Skin of body (tissue), 2 donors: ENCODE results near the gene PARP12. TPM values are rescaled to one million over a fixed set of nuclear protein-coding genes. Genes with fewer than 3 reads are reported as not detected.

ENCODE experiments used
- DNase-seq: peaks from one replicate; lab custom pipeline; 2025; lab: John Stamatoyannopoulos, UW
- total RNA-seq: library from RNA; depleted of rRNA; stranded (reverse); fragments of >200 nt; gene quantifications from one replicate; pipeline ENCODE4 v1.2.3, GENCODE V29; 2014

PARP12 gene
- total RNA-seq, 1 donor from 2014 or later: 20.7 TPM

DNA sequence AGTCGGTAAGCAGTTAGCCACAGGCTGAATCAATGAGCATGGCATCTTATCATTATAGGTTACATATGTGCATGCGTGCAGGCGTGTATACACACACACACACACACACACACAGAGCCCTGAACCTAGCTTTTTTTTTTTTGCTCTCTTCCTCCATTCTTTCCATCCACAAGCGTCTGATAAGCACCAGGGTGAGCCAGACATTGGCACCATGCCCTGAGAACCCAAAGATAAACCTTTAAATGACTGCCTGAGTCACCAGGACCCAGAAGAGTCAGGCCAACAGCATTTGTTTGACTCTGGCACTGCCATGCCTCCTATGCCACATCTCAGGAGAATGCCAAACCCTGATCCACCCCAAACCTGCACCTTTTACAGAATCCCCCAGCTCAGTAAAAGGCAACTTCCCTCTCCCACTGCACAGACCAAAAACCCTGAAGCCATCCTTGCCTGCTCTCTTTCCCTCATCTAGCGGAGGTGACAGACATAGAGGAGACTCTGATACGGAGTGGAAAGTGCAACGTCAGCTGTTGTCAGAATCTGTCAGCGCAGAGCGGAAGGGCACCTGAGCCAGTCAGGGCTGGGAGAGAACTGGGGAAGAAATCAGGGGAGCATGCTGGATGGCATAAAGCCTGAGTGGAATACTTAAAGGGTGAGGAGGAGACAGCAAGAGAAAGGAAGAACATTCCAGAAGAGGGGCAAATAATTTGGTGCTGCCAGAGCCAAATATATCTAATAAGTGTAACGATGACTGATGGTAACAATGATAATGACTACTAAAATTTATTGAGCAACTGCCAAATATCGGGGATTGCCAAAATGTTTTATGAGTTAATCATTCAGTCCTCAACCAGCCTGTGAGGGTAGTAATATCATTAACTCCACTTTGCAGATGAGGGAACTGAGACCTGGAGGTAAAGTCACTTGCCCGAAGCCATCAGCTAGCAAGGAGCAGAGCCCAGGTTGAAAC, 3.2 kb downstream of the PARP12 start:
- no peak for DNase-seq

DNA sequence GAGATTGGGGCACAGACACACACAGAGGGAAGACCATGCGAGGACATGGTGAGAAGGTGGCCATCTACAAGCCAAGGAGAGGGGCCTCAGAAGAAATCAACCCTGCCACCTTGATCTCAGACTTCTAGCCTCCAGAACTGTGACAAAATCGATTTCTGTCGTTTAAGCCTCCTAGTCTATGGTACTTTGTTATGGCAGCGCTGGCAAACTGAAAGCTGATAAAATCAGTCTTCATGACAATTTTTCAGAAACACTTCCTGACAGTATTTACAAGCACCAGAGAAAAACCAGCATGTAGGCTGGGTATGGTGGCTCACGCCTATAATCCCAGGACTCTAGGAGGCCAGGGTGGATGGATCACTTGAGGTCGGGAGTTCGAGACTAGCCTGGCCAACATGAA, 4.2 kb downstream of the PARP12 start:
- no peak for DNase-seq

DNA sequence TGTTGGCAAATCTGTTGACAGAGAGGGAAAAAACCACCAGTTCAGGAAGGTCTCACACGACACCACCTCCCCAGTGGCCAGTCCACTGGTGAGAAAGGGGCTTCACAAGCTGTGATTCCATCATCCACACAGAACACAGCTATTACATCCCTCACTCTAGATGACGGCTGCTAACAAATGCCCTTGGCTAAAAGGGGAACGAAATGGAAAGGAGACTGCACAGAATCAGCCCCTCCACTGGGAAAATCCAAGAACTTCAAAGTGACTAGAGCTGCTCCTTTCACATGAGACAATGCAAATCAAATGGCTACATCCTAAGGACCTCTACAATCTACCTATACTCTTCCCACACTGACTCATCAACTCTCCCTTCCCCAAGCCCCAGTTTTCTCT, 5.6 kb downstream of the PARP12 start:
- no peak for DNase-seq

DNA sequence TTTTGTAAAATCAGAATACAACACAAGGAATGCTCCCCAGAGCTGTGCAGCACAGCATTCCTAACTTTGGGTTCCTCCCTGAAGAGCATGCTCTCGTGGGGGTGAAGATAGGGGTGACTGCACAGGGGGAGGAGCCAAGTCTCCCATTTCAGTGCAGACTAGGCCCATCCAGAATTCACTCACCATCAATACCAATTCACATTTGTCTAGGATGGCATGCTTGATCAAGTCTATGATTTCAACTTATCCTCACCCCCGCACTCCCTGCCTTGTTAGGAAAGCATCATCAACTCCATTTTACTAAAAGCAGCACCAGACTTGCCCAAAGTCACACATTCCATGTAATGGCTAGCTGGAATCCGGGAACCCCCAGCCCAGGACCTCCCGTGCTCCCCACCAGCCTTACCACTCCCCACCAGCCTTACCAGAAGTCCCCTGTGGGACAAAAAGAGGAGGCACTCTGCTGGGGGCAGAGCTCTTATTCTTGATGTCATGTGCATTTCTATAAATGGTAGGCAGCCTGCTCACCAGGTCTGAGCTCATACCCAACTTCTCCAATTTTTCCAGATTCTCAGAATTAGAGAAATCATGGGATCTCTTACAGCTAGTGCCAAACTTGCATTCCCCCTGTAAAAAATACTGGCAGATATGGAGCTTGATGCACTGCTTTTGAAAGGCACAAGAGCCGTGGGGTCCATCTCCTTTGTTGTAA, 6.2 kb downstream of the PARP12 start:
- DNase-seq: no peak

DNA sequence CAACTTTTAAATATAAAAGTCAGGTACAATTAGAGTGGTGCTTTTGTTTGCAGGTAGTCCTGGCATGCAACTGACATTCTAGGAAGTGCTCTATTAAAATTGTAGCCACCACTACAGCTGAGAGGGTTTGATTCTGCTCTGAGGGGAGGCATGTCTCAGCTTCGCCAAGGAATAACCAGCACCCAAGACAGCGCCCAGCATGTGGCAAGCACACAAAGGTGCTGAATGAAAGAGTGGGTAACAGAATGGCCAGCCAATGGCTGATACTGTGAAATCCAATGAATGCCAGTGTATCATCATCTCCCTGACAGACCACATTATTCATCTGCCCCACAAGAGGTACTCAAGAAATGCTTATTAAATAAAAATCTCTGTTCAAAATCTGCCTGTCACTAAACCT, 6.9 kb downstream of the PARP12 start:
- DNase-seq: no peak

DNA sequence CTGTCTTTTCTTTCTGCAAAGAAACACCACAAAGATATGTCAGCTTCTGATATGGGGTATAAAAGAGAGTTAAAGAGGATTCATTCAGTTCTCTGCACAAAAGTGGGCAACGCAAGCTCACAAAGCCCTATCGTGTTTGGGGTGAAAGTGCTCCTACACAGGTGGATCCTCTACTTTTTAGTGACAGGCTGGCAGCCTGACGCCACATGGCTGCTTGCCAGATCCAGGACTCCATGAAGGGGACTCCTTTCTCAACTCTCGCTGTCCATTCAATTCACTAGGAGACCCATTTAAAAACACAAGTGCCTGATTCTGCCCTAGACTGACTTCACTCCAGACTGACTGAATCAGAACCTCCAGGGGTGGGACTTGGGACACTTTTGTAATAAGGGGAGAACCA, 8.0 kb downstream of the PARP12 start:
- DNase-seq: no peak

DNA sequence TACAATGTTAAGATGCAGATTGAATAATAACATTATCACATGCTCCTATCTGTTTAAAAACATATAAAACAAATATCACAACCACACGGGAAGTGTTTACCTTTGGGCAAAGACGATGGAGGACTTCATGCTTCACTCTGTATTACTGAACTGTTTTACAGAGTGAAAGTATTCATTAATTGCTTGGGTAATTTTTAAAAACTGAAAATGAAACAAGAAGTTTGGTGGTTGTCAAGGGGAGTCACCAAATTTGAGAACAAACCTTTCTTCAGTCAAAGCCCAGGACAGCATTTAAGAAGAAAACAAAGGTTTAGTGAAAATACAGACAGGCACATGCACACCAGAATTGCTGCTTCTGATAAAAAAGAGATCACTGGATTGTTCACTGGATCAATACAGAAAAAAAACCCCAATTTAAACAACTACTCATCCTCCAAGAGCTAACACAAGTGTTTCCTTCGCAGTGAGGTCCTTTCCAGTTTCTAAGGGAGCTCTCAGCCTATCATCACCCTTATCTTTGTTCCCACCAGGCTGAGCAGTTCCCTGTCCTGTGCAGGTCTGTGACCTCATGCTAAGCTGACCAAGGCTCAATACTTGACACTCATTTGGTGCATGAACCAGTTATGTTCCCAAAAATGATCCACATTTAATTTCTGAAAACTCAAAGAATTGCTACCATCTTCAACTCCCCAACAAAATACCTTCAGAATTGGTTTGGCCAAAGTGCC, 8.8 kb downstream of the PARP12 start:
- no peak for DNase-seq

DNA sequence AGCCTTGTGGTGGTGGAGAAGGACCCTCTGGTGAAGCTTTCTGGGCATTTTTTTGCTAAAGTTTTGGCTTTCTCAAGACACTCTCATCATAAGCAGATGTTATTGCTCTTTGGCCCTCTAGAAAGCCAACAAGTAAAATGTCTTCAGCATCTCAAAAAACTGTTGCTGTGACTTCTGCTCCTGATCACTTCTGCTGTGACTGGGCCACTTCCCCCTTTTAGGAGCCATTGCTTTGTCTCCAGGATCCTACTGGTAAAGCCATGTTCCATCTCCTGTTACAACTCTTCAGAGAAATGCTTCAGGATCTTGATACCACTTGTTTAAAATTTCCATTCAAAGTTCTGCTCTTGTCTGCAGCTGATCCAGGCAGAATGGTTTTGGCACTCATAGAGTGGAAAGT, 10.9 kb downstream of the PARP12 start:
- DNase-seq: no peak

DNA sequence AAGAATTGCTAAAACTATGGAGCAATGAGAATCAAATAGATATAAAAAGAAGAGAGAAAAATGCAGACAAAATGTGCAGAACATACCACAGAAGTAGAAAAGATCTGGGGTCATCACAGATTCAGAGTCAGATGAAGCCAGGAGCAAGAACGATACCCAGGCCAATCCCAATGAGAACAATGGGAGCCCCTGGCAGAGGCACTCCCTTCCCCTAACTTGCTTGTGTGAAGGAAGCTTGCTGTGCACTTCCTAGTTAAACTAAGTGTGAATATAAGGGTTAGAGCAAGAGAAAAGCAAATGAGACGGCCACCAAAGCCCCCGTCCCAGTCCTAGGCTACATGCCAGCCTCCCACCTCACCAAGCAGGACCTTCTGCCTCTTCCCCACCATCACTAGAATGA, 12.7 kb downstream of the PARP12 start:
- no peak for DNase-seq

DNA sequence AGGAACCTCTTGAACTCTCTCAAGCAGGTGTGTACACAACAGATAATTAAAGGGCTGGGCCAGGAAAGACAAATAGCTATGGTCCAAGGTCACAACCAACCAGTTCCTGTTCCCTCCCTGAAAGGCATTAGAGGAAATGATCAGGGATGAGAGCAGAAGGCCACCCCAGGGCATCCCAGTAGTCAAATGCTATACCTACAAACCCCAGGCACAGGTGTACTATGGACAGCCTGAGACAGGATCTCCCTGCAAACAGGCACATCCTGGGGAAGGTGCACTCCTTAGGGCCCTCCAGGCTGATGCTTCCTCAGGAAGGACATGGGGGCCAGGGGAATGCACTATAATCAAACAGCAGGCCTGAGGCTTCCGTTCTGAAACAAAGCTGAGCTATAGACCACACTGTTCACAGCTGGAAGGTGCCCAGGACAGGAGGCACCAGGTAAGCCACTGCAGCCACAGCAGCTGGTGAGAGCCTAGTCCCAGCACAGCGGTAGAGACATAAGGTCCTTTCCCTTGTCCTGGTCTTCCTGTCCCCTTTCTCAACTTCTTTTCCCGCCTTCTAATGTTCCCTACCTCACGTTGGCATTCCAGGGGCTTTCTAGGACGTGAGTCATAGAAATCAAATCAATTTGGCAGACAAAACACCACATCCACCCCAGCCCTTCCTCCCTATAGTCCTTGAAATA, 13.3 kb downstream of the PARP12 start:
- DNase-seq: no peak

DNA sequence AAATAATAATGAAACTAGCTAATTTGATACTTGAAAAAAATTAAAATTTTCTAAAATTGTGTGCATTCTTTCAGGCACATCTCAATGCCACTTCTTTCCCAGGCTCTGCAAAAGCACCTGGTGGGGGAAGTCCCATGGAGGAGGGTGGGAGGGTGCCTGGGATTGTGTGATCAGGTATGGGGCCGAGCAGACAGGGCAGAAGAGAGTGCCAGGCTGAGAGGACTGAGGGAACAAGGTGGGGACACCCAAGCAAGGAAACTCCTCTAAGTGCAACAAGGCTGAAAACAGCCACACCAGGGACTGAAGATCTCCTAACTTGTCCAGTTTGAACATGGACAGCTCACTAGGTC, 13.8 kb downstream of the PARP12 start:
- DNase-seq: no peak

DNA sequence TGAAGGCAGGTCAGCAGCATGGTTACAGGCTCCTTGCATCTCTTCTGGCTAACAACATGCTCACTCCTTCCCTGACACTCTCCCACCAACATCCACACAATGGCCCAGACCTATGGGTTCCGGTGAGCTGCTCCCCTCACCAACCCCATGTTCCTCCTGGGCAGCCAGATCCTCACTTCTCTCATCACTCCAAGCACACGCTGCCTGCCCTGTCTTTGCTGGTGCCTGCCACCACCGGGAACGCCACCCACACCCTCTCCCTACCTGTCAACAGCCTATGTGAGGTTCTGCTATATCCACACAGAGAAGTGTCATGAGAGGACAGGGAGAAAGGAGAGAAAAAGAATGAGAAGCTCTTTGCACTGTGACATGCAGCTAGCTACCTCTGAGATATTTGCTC, 14.6 kb downstream of the PARP12 start:
- no peak for DNase-seq

DNA sequence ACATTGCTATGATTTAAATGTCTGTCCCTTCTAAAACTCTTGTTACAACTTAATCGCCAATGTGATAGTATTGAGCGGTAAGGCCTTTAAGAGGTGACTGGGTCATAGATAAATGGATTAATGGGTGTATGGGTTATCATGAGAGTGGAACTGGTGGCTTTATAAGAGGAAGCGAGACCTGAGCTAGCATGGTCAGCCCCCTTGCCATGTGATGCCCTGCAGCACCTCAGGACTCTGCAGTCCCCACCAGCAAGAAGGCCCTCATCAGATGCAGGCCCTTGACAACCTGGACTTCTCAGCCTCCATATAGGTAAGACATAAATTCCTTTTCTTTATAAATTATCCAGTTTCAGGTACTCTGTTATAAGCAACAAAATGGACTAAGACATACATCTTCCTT, 15.6 kb downstream of the PARP12 start:
- no peak for DNase-seq

DNA sequence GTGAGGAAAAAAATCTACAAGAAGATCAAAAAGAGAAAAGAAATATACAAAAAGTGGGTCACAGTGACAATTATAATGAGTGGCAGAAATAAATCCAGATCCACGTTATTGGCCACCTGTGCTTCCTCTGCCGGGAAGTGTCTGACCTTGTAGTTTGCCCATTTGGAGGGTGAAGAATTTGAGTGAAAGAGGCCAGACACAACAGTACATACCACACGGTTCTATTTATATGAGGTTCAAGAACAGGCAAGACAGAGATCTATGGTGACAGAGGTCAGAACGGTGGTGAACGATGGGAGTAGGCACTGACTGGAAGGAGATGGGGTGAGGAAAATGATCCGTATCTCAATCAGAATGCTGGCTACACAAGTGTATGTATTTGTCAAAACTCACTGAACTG, 17.1 kb downstream of the PARP12 start:
- DNase-seq: no peak

DNA sequence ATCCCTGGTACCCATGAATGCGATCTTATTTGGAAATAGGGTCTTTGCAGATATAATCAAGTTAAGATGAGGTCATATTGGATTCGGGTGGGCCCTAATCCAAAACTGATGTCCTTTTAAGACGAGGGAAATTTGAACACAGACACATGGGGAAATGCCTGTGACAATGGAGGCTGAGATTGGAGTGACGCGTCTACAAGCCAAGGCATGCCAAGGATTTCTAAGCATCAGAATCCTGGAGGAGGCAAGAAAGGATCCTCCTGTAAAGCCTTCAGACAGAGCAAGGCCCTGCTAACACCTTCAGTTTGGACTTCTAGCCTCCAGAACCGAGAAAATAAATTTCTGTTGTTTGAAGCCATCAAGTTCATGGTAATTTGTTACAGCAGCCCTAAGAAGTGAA, 18.5 kb downstream of the PARP12 start:
- DNase-seq: no peak

DNA sequence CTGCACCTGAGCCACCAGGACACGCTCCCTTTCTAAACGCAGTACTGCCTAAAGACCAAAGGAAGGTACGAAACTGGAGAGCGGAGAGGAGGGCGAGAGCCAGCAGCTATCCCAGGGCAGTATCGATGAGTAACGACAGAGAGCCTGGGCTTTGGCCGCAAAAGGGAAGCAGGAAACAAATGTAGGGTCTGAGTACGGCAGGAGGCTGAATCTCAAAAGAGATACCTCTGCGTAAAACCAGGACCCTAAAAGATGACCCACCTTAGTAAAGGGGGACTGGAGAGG, 20.4 kb downstream of the PARP12 start:
- DNase-seq: no peak

DNA sequence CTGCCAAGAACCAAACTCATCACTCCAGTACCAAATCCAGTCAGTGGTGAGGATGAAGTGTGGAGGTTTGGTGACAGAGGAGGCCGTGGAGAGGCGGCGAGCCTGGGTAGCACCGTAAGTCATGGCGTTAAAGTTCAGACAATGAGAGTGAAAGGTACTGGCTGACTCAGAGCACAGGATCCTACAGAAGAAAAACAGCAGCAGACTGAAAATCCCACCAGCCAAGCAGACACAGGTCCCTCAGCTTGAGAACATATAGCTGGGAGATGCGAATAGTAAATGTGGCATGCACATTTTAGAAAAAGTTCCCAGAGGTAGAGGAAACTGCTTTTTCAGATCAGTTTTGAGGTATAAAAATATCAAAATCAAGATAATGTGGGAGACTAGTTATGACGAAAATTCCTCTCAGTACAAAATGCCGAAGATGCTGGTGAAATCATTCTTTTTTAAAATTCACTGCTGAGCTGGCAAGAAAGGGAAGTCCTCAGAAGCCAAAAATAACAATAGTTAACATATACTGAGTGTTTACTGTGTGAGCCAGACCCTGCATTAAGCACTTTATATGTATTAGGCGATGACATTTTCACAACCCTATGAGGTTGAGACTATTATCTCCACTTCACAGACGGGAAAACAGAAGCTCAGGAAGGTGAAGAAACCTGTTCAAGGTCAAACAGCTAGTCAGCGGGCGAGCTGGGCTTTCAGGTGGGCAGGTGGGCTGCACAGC, 20.9 kb downstream of the PARP12 start:
- DNase-seq: no peak

DNA sequence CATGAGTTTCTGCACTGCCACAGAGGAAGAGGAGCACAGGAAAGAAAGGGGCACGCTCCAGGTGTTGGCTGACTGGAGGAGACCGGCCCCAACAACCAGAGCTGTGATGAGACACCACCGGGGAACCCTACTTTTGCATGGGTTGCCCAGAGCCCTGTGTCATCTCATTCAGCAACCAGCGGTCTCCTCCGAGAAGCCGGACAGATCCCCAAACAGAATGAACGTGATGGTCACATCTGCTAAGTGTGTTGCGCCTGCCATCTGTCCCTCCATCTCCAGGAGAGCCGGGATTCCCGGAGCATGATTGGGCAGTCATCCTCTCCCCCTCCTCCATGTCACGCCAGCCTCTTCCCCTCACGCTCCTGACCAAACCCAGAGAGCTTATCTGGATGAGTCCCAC, 22.9 kb downstream of the PARP12 start:
- DNase-seq: no peak

DNA sequence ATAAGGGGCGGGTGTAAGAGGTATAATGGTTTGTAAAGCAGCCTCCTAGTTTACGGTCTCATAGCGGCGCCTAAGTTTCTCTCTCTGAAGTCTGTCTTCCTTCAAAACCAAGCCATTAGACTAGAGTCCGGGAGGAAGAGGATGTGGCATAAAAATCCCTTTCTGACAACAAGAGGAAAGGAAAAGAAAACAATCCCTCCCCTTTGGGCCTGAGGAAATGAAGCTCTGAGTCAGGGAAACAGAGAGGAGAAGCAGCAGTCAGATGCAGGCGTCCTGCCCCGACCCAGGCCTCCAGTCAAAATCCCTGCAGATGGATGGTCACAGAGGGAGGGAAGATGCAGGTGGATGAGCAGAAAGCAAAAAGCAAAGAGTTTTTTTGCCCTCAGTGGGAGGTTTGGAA, 23.7 kb downstream of the PARP12 start:
- no peak for DNase-seq

DNA sequence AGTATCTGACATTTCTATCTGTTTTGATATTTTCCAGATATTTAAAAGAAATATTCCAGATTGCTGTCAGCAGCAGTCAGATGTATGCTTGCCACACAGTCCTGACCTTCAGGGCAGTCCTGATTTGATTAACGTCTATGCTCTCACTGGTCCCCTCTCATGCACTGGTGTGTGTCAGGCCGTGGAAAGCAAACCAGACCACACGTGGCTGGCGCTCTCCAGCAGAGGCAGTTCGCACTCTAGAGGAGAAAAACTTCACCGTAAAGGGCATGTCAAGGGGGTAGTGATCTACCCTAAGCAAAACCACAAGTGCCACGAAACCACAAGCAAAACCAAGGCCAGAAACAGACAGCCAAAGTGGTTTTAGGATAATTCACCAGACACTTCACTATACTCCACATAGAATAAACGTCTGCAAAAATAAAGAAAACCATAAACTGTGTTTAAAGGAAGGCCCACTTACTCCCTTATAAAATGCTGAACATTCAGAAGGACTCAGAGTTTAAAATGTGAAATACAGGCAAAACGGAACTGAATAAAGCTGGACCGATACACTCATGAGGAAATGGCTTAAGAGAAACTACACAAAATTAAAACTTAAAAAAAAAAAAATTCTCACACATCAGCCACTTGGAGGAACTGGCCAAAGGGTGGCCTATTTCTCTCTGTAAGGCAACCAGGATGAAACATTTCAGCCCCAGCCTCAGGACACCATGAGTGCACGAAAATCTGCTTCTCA, 26.4 kb downstream of the PARP12 start:
- no peak for DNase-seq
